ENCODE results near the gene OR10G7.

The OR10G7 gene

GRCh38 chr11:124012697-124013096 lies 28.4 kb downstream of the OR10G7 start, which contains the start of gene OR10G4:
Gene OR10G4 (plus strand): TSS chr11:124012997. CDS start chr11:124015575, 2,578 bp downstream.
- TF ChIP-seq CTCF (IDR thresholded peaks at IDR 0.05; ENCODE audit: insufficient read depth, low read length, missing control alignments), result no peak
- DNase-seq (ENCODE audit: low read depth, low spot score), result no peak
- no peak within 1 kb of the TSS for H3K4me3 ChIP-seq (ENCODE audit: low read depth, low read length)
- CTCF ChIA-PET, result no interaction called here
- POLR2A ChIA-PET, result no interaction called here

DNA sequence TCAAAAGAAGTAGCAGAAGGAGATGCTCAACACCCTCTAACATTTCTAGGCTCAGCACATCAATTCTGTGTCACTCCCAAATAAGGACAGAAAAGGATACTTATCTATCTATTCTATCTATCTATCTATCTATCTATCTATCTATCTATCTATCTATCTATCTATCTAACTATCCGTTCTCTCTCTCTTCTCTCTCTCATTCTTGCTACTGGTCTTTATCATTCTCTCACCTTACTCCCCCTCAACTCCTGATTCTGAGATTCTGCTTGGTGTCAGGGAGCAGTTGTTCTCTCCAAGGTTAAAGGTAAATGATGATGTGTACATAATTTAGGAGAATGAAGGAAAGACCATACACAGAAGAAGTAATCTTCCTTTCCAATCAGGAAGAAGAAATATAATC lies 46.0 kb downstream of the OR10G7 start, which contains the start of gene OR10G6:
TSS of gene OR10G6 (minus strand) at position 43 of the 400 bp plus-strand sequence. CDS start at position 43, 0 bp downstream.
- POLR2A ChIA-PET, result no interaction called here
- no peak for TF ChIP-seq CTCF (IDR thresholded peaks at IDR 0.05; ENCODE audit: insufficient read depth, low read length, missing control alignments)
- DNase-seq (ENCODE audit: low read depth, low spot score), result no peak
- CTCF ChIA-PET, result no interaction called here
- H3K4me3 ChIP-seq (ENCODE audit: low read depth, low read length), result no peak within 1 kb of the TSS

All from AG04449 (cell line).